NCI-H82 (cell line): Measurements from ENCODE around the gene NEDD4L.

Experiments
- DNase-seq: peaks from one replicate; lab custom pipeline; 2025; lab: John Stamatoyannopoulos, UW

NEDD4L gene

DNA sequence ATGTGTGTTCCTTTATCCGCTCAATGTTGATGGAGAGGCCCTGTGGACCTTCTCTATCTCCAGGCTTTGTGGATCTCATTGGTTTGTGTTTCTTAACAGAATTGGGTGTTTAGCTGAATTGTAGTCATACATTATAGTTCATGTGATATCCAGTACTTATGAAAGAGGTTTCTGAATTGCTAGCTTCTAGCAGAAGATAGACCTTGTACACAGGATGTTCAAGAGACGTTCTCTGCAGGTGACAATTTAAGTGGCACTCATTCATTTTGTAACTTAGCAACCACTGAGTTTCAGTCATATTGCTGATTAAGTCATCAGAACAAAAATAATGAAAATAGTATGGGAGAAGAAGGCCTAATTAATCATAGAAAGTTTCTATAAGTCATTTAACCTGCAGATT lies 305.6 kb downstream of the NEDD4L start:
- no peak for DNase-seq

DNA sequence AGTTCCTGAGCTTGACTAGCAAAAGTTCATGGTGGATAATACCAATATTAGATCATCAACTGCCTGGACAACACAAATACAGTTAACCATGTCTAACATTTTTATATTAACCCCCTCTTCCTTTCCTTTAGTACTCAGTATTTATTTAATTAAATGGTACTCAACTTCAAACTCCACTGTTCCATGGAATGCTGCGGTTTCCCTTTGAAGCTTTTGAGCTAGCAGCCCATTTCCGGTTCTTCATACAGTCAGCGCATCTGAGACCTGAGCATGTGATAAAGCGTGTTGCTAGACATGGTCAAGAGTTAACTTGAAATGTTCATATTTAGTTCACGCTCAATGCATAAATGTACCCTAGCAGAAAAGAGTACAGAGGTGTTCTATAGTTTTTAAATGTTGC lies 306.5 kb downstream of the NEDD4L start:
- DNase-seq: no peak

- no peak for DNase-seq
Measured at GRCh38 chr18:58351776-58352175, 307.8 kb downstream of the NEDD4L start.

- no peak for DNase-seq
Measured at GRCh38 chr18:58353581-58353980, 309.6 kb downstream of the NEDD4L start.

DNA sequence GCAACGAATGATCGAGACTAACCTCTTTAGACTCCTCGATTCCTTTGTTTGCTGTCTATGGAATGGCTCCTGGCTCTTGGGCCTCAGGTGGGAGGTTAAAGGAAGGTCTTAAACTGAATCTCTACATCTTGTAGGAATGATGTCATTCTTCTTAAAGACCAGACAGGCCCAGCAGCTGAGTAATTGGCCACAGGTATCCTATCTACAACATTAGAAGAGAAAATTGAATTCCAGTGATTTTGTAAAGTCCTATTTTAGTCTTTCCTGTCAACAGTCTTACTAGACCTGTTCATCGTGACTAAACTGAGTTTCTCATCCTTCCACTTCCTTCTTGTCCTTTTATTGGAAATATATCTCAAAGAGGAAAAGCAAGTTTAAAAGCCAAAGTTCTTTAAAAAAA lies 310.0 kb downstream of the NEDD4L start:
- DNase-seq: no peak

DNA sequence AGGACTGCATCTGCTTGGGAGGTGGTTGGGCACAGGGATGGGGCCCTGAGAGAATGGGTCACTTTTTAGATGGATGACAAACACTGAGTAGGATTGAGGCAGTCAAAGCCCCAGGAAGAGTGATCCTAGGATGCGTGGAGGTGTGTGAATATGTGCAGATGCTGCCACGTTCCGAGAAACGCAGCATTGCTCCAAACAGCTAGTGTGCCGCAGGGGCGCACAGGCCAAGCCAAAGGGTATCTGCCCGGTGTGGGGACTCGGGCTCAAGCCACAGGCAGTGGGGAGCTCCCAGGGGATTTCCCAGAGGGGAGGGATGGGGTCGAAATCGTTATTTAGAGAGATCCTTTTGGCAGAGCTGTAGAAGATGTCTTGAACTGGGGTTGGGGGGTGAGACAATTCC lies 310.8 kb downstream of the NEDD4L start:
- DNase-seq: no peak

DNA sequence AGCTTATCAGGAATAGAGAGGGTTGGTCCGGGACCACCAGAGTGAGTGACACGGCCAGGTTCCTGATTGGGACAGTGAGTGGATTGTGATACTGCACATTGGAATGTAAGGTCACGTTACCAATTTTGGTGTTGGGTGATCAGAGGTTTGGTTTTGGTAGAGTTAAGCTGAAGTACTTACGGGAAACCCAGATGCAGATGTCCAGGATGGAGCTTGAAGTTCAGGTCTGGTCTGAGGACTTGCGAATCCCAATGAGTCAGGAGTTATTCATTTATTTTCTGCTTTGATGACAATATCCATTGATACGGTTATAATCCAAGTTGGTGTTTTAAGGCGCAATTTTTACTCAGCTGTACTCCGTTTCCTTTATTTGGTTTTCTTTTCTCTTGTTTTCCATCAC lies 311.2 kb downstream of the NEDD4L start:
- DNase-seq: no peak

GRCh38 chr18:58359218-58359617 lies 315.2 kb downstream of the NEDD4L start:
- no peak for DNase-seq

DNA sequence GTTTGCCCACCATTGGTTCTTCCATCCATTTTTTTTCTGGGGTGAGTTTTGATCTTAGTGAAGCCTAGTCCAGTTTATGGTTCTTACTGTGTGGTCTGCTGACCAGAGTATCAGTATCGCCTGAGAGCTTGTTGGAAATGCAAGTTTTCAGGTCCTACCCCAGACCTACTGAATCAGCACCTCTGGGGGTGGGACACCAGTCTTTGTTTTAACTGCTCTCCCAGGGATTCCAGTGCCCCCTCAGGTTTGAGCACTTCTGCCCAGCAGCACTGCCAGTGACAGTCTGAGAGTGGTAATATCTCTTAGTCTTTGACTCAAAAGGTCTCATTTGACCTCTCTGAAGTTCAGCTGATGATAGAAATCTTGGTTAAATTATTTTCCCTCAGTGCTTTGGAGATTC lies 315.6 kb downstream of the NEDD4L start:
- no peak for DNase-seq

- no peak for DNase-seq
Measured at GRCh38 chr18:58360324-58360723, 316.3 kb downstream of the NEDD4L start.

- no peak for DNase-seq
Measured at GRCh38 chr18:58361212-58361611, 317.2 kb downstream of the NEDD4L start.

GRCh38 chr18:58362027-58362575 lies 318.1 kb downstream of the NEDD4L start:
- no peak for DNase-seq

DNA sequence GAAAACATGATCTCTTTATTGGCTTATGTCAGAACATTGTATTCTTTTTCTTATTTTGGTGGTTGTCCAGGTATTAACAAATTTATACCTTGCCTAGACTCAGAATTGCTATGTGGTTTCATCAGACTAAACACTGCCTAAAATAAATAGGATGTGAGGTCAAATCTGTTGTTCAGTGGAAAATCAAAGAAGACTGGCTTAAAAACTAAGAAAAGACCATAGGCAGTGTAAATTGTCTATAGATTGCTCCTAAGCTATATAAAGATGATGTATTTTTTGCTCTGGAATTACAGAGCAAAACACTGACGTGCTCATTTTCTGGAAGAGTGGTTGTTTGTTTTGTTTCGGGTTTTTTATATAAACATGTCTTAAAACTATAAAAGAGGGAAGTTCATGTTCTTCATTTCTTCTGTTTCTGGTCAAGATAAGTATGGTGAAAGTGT lies 318.8 kb downstream of the NEDD4L start:
- DNase-seq: no peak

DNA sequence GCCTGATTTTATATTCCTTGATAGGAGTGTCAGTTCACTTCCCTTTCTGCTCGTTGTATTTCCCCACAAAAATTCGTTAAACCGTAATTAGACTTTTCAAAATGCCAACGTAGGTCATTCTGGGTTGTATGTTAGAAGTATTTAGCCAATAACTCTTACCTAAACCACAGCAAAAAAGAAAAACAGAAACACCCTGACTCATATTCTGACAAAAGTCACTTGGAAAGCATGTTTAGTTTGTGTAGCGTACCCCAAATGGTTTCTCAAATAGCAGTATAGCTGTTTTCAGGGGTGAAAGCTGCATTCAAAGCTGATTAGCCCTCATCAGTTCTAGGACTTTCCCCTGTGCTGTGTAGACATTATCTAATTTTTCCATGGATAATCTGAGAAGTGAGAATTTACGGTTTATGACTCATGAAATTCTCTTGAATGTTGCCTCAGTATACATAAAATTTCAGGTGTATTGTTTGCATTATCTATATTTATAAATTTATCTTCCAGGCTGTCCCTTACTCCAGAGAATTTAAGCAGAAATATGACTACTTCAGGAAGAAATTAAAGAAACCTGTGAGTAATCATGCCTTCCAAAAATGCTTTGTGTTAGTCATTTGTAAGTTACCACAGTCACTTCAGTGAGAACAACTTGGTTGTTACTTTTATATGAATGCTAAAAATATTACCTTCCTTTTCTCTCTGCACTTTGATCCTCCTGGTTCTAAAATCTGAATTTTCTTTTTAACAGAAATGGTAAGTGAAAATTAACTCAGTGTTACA lies 319.9 kb downstream of the NEDD4L start:
- no peak for DNase-seq

GRCh38 chr18:58364876-58365528 lies 321.0 kb downstream of the NEDD4L start:
- no peak for DNase-seq

- no peak for DNase-seq
Measured at GRCh38 chr18:58367425-58368140, 323.6 kb downstream of the NEDD4L start.

- DNase-seq: no peak
Measured at GRCh38 chr18:58369616-58370015, 325.6 kb downstream of the NEDD4L start.

DNA sequence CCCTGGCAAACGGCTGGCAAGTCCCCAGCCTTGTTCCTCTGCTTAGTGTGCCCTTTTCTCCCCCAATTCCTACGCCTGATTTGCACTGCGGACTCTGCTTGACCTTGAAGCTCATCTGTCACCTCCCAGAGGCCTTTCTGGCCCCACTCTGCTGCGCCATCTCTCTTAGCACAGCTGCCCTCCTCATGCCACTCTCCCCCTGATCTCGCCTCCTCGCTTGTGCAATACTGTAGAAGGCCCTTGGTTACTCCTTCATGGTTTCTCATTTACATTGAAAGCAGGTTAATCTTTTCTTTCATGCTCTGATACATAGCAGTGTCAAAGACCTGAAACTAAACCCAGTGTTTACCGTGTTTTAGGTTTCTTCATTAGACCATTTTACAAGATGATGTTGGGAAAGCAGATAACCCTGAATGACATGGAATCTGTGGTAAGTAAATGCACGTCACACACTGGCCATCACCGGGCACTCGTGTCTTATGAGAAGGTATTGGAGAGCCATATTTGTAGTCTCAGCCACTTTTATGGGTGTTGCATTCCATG lies 326.1 kb downstream of the NEDD4L start:
- DNase-seq: no peak

DNA sequence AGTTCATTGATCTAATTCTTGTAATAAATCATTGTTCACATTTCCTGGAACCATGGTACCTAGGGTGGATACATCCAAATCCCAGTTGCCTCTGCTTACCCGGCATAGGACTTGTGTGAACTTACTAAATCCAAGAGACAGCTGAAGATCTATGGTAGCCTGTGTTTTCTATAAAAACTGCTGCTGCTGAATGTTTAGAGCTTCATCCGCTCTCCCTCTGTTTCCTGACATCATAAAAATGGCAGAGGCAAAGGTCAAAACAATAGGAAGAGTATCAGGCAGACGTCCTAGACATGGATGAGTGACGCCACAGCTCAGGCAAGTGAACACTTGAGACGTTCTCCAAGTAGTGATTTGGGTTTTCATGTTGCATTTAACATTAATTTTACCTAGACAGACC lies 326.6 kb downstream of the NEDD4L start:
- DNase-seq: no peak

GRCh38 chr18:58373481-58373880 lies 329.5 kb downstream of the NEDD4L start:
- DNase-seq: no peak

DNA sequence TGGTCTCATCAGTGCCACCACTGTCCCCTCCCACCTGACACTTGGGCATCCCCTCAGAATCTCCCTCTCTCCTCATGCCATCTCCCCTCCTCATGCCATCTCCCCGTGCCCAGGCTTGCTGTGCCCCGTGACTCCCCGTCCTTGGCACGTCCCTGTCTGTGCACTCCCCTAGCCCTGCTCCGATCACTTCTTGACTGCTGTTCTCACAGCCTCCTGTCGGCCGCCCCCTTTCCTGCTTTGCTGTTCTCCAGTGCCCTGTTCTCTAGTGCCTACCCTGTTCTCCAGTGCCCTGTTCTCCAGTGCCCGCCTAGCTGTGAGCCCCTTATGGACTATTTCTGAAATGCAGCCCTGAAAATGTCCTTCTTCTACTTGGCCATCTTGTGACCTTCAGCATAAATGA lies 331.0 kb downstream of the NEDD4L start:
- no peak for DNase-seq
